GM19328 (cell line): Measurements from ENCODE around the gene TRPM2.
"Not testable (repeated sequence)": the region's sequence is repeated elsewhere in the genome, so short reads cannot be mapped to it uniquely, and the experiment has no call there.

Experiments used
- ATAC-seq: cut with Tn5 transposase; IDR thresholded peaks from one replicate; pipeline ENCODE4 v1.9.1; 2021; ENCODE audit warnings: mild to moderate bottlenecking, moderate library complexity; ENCODE audit not compliant: unreplicated experiment

Gene TRPM2

DNA sequence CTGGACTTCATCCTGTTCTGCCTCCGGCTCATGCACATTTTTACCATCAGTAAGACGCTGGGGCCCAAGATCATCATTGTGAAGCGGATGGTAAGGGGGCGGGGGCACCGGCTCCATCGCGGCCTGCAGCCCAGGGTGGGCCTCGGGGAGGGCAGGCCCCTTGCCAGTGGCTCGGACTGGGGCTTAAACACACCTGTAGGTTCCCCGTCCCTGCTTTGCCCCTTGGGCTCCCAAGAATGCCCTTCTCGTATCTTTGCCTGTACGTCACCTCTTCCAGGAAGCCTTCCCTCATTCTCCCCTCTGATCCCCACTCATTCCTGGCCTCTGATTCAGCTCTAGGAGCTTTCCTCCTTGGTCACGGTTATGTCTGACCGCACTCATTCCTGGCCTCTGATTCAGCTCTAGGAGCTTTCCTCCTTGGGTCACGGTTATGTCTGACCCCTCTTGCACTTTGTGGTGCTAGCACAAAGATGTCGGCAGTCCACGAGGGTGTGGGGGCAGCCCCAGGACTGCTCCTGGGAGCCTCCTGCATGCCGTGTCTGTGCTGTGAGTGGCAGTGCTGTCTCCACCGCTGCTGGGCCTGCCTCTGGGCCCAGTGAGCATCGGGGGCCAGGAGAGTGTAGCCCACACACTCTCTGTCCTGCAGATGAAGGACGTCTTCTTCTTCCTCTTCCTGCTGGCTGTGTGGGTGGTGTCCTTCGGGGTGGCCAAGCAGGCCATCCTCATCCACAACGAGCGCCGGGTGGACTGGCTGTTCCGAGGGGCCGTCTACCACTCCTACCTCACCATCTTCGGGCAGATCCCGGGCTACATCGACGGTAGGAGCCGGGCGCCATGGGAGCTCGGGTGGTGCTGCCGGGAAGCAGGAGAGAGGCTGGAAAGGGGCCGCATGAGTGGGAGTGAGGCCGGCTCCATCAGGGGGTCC lies 52.8 kb downstream of the TRPM2 start:
- ATAC-seq, result no peak

DNA sequence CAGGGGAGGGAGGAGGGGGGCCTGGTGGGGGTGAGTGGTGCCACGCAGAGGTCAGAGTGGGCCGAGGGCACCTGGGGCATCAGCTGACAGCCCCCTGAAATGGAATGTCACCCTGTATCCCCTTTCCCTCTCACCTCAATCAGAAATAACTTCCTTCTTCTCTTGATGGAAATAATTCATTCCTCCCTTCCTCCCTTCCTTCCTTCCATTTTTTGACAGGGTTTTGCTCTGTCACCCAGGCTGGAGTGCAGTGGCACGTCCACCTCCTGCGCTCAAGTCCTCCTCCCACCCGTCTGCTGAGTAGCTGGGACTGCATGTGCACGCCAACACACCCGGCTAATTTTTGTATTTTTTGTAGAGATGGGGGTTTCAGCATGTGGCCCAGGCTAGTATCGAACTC lies 53.5 kb downstream of the TRPM2 start:
- ATAC-seq, result no peak

DNA sequence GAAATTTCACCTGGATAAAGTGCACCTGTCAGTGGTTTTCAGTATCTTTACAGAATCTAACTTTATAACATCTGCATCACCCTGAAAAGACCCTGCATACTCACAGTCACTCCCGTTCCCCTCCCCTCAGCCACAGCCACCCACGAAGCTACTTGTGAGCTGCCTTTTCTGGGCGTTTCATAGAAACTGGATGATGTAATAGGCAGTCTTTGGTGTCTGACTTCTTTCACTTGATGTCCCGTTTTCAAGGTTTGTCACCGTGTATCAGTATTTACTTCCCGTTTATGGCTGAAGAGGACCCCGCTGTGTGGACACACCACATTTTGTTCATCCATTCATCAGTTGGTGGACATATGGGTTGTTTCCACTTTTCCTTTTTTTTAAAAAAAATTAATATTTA lies 54.1 kb downstream of the TRPM2 start:
- no peak for ATAC-seq

DNA sequence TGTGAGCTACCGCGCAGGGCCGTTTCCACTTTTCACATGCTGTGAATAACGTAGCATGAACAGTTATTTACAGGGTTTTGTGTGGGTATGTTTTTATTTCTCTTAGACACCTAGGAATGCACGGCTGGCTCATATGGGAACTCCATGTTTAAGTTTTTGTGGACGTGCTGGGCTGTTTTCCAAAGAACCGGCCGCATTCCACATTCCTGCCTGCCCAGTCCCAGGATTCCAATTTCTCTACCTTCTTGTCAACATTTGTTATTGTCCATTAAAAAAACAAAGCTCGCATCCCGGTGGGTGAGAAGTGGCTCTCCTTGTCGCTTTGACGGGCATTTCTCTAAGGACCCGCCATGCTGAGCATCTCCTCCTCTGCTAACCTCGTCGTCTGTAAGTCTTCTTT lies 54.8 kb downstream of the TRPM2 start:
- no peak for ATAC-seq

DNA sequence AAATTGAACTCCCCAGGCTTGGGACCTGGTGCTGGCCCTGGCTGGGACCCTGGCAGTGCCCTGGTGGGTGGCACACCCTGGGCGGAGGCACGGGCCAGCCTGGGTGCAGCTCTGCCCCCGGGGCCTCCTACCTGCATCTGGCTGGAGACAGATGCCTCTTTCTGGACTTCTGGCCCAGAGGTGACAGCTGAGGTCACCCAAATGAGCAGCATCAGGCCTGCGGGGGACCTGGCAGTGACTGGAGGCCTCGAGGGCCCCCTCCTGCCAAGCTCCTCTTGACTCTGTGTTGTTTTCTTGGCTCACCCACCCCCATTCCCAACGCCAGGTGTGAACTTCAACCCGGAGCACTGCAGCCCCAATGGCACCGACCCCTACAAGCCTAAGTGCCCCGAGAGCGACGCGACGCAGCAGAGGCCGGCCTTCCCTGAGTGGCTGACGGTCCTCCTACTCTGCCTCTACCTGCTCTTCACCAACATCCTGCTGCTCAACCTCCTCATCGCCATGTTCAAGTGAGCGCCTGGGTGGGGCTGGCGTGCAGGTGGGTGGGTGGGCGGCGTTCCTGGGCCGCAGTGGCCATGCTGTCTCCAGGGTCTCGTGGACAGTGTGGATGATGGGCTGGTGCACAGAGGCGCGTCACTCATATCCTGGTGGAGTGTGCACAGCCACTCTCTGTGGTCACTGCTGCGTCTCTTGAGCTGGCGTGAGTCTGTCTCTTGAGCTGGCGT lies 60.3 kb downstream of the TRPM2 start:
- no peak for ATAC-seq

DNA sequence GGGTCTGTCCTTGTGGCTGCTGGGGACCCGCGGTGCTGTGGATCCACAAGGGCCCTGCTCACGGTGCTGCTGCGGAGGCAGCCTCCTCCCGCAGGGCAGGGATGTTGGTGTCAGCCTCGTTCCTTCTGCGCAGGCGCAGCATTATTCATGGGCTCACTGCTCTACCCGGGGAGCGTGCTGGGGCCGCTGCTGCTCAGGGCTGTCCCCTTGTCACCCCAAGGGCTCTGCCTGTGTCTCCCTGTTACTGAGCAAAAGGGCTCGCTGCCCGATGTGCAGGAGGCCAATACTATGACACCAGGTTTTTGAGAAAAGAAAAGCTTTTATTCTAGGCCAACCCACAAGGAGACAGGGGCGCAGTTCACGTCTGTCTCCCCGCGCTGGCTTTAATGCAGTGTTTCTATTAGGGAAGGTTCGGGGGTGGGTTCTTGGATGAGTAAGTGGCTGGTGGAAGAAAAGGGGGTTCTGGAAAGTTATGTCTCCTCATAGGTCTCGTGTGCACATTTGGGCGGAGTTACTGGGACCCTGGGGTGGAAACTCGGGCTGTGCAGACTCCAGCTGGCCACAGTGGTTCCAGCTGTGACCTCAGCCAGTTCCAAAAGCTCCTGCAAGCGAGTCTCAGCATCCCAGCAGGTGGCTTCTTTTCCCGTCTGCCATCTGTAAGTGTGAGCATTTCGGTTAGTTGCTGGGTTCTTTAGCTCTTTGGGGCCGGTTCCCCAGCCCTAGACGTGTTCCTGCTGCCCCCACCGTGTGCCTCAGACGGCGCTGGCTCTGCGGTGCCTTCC lies 61.1 kb downstream of the TRPM2 start:
- no peak for ATAC-seq

DNA sequence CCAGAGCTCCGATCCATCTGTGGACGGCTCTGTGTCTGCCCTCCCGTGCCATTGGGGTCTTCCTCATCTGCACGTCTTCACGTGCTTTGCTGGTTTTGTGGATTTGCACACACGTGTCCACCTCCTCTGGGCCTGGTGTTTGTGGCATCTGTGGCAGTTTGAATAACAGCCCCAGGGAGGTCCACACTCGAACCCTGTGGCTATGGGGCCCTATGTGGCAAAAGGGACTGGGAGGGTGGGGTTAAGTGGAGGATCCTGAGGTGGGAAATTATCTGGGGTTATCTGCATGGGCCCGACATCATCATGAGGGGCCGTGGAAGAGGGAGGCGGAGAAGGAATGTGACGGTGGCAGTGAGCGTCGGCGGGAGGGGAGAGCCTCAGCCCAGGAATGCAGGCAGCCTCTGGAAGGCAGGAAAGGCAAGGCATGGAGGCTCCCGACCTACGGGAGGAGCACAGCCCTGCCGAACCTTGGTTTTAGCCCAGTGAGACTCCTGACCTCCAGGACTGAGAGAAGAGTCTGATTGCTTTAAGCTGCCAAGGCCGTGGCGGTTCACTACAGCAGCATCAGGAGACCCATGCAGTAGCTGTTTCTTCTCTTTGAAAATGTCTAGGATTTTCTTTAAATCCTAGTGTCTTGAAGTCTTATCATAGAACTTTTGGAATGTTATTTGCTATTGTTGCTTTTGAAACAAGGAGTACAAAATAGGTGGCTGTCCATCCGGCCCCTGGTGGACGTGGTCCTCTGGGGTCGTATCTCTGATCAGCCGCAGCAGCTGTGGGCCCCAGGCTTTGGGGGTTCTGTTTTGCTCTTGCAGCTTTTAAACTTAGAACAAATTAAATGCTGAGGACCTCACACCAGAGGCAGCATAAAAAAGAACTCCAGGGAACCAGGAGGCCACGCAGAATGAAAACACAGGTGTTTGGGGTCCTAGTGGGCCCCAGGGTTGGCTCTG lies 61.9 kb downstream of the TRPM2 start:
- no peak for ATAC-seq

DNA sequence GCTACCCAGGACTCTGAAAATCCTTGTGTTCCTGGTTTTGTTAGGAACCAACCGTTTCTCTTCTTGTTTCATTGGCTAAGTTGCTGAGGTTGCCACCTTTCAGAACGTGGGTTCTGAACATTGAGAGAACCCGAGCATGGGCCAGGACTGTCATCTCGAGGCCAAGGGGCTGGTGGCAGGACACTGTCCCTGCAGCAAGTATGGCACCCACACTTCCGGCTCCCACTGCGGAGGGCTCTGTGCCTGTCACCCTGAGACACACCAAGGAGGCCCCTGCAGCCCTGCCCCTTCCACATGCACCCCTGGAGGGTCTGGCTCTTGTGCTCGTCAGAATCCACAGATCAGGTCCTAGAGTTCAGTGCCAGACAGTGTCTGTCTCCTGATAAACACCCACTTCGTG lies 62.8 kb downstream of the TRPM2 start:
- no peak for ATAC-seq

DNA sequence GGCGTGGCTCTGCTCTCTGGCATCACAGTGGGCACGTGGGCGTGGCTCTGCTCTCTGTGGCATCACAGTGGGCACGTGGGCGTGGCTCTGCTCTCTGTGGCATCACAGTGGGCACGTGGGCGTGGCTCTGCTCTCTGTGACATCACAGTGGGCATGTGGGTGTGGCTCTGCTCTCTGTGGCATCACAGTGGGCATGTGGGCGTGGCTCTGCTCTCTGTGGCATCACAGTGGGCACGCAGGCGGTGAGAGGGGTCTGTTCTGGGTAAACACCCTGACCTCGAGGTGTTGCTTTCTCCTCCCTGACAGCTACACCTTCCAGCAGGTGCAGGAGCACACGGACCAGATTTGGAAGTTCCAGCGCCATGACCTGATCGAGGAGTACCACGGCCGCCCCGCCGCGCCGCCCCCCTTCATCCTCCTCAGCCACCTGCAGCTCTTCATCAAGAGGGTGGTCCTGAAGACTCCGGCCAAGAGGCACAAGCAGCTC lies 64.2 kb downstream of the TRPM2 start:
- ATAC-seq, result not testable (repeated sequence)

DNA sequence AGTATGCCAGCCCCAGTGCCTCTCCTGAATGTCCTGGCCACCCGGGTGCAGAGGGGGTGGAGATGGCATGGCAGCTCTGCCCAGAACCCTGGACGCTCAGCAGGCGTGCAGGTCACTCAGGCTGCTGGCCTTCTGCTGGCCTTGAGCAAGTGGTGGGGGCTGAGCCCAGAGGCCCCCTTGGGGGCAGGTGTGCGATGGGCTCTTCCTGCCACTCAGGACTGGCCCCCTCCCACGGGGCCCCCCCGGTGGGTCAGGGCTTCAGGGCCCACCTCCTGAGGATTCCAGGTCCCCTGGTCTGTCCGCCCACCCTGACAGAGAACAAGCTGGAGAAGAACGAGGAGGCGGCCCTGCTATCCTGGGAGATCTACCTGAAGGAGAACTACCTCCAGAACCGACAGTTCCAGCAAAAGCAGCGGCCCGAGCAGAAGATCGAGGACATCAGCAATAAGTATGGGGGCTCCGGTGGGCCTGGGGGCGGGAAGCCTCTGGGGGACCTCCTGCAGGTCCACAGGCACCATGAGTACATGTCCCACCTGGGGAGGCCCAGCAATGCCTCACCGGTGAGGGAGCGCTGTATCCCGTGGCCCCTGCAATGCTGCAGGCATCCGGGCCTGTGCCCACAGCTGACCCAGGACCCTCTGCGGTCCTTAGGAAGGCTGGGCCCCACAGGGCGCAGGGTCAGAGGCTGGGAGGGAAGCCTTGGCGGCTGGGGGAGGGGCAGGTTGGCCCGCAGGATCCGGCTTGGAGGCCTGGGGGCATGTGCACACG lies 64.9 kb downstream of the TRPM2 start:
- ATAC-seq, result no peak

DNA sequence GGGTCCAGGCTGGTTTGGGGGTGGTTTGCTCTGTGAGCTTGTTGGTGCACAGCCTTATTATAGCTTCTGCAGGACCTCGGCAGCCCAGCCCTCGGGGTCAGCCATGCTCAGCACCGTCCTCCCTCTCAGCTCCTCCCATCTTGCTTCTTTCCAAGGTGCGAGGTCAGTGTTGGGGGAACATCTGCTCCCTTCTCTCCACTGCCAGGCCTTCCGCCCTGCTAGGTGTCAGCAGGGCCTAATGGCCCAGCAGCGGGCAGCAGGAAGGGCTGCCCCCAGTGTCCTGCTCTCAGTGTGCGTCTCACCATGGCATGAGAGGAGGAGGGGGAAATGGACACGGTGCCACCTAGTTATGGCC lies 65.4 kb downstream of the TRPM2 start:
- no peak for ATAC-seq

DNA sequence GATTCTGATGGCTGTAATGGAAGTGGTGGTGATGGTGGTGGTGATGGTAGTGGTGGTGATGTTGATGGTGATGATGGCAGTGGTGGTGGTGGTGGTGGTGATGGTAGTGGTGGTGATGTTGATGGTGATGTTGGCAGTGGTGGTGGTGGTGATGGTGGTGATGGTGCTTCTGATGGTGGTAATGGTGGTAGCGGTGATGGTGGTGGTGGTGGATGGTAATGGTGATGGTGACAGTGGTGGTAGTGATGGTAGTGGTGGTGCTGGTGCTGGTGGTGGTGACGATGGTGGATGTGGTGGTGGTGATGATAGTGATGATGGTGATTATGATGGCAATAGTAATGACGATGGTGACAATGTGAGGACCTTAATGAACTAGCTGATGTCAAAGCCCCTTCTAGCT lies 66.3 kb downstream of the TRPM2 start:
- ATAC-seq, result no peak

DNA sequence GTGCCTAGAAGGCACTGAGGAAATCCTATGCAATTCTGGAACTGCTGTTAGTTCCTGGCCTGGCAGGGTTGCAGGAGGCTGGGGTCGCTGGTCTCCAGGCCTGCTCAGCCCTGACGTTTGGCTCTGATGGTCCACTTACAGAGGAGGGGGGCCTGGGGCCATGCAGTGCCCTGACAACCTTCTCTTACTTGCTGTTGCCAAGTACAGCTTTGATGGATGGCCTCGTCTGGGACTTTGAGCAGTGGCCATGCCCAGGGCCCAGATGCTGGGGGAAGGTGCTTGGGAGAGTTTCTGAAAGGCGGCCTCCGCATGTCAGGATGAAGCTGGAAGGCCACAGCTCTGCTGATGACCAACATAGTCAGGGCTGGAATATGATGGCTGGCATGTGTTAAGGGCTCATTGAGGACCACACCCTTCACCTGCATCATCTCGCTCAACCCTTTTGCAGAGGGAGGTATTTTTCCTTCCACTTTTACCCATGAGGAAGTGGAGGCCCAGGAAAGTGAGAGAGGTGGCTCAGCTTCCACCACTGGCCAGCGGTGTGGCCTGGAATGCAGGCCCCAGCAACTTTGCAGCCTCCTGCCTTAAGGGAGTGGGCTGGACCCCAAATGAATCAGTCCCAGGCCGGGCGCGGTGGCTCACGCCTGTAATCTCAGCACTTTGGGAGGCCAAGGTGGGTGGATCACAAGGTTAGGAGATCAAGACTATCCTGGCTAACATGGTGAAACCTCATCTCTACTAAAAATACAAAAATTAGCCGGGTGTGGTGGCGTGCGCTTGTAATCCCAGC lies 67.2 kb downstream of the TRPM2 start:
- no peak for ATAC-seq

DNA sequence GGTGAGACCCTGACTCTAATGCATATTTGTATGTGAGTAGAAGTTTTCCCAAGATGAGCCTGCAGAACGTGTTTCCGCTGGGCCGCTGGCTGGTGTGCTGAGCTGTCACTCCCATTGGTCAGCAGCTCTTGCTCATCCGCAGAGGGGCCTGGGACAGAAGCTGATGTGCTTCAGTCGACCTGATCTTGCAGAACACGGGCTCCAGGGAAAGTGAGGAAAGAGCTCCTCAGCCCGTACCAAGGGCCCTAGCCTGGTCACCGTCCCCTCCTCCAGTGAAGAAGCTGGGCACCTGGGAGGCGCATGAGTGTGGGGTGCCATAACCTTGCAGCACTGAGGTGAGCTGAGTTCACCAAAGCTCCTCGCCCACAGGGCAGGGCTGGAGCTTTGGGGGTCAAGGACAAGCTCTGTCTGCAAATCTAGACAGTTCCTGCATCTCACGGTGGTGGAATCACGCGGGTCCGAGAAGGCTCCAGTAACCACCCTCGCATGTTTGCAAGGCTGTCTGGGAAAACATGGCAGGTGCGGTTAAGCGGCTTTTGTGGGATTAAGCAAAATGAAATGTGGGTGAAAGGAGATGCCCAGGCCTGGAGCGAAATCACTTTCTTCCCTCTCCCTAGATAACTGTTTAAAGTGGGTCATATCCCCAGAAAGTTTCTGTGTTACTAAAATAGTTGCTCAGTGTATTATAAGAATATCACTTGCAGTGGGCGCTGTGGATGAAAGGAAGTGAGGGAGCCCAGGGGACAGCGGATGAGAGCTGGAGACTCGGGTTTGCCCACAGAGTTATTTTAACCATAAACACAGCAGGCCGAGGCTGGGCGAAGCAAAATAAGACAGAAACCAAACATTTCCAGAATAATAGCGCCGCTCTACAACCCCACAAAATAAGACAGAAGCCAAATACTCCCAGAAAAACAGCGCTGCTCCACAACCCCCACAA lies 68.8 kb downstream of the TRPM2 start:
- no peak for ATAC-seq

DNA sequence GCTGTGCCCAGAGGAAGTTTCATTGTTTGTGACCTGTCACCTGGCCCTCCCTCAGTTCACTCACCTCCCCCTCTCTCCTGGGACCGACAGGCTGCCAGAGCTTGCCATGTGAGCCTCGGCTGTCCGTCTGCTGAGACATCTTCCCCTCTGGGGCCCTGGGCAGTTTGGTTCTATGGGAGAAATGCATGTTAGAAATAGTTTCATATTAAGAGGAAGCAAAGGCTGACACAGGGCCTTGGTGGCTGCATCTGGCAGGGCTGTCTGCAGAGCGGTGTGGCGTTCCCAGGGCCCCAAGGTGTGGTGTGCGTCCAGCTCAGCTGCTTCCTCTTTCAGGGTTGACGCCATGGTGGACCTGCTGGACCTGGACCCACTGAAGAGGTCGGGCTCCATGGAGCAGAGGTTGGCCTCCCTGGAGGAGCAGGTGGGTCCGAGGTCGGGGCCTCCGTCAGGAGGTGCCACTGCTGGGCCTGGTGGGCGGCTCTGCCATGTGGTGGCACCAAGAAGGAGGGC lies 69.9 kb downstream of the TRPM2 start:
- ATAC-seq, result no peak

DNA sequence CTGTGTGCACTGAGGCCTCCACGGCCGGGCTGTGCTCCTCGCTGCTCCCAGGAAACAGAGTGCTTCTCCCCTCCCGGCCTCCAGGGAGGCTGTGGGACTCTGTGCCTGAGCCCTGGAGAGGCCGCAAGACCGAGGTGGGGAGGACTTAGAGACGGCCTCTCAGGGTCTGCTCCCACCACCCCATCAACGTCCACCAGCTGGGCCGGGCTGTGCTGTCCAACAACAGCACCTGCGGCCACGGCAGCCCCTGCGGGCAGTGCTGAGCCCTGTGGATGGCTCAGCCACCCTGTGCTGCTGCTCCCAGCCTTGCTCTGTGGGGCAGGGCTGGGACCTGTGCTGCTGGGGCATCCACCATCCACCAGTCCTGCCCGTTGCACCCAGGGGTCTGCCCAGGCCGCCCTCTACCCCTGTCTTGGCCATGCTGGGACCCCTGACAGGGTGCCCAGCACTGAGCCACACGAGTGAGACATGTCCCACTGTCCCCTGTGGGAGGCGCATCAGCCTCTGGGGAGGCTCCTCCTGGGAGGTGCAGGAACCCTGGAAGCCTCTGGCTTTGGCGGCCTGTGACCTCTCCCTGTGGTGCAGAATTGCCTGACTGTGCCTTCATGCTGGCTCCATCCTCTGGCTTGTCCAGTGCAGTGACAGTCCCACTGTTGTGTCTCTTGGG lies 70.7 kb downstream of the TRPM2 start:
- no peak for ATAC-seq
